Esophagus (tissue), 2 donors: ENCODE results near the gene LNP1. TPM values are rescaled to one million over a fixed set of nuclear protein-coding genes. Genes with fewer than 3 reads are reported as not detected.

Experiments
- polyA plus RNA-seq, 2 donors: library from polyadenylated mRNA; stranded (reverse); fragments of 200-250 nt; gene quantifications; one replicate each; pipeline ENCODE4 v1.2.3, GENCODE V29; 2013
- donor health status: healthy with polysubstance abuse.
- donor health status: Bipolar disorder and iron deficiency.

The LNP1 gene
- polyA plus RNA-seq, 2 donors, result 0.35 to 0.41 TPM

Other genes with a start within 250 kb of the LNP1 start
- gene TBC1D23, start 140.5 kb upstream of the LNP1 start, polyA plus RNA-seq, result 10 to 100 TPM; 12.6 to 17.4 TPM
- 10 to 100 TPM; 25.3 to 35.8 TPM for gene NIT2, start 66.8 kb upstream of the LNP1 start, polyA plus RNA-seq
- 10 to 100 TPM; 11.5 to 21.7 TPM for gene TOMM70, start 450 bp upstream of the LNP1 start, polyA plus RNA-seq
- gene TMEM45A, start 91.1 kb downstream of the LNP1 start, polyA plus RNA-seq, result 1 to 10 TPM; 1.0 to 9.0 TPM
- not detected for gene ADGRG7, start 208.1 kb downstream of the LNP1 start, polyA plus RNA-seq